HCT116 (cell line): ENCODE results near the gene MTERF4. TPM values are rescaled to one million over a fixed set of nuclear protein-coding genes. Genes with fewer than 3 reads are reported as not detected.

Experiments used
- ATAC-seq: fragments of 200-7000 bp; cut with Tn5 transposase; 2 replicates; pipeline ENCODE4 v1.9.1; 2020; ENCODE audit warnings: mild to moderate bottlenecking, moderate library complexity
- BruUV-seq: library from RNA; stranded (reverse); fragments of 400-500 nt; replicated peaks from 2 replicates; lab custom pipeline; 2021; lab: Mats Ljungman, UMichigan
- CTCF ChIA-PET: fragments of 300-600 bp; sonication (Branson Sonifier 250); formaldehyde crosslinking; loops from one replicate; lab custom pipeline; 2021; ENCODE audit warnings: antibody characterized with exemption; lab: Charles Lee
- POLR2A ChIA-PET: fragments of 300-600, 350-600 bp; sonication (Branson Sonifier 250); formaldehyde crosslinking; loops from one replicate; lab custom pipeline; 2021; ENCODE audit warnings: antibody characterized with exemption; lab: Charles Lee
- RAD21 ChIA-PET, 2 experiments: fragments of 300-600 bp; sonication (Branson Sonifier 250); formaldehyde crosslinking; loops; one replicate each; lab custom pipeline; 2023; ENCODE audit warnings: low total read pairs in 2 of 2; ENCODE audit not compliant: uncharacterized antibody in 2 of 2, unreplicated experiment in 2 of 2, low non-redundant PET in 1 of 2; lab: Charles Lee
- DNase-seq: peaks from one replicate; pipeline ENCODE4 v3.0.0-alpha.2; 2010; ENCODE audit warnings: low read depth, low spot score
- H2AFZ ChIP-seq: fragments of 200-600 bp; shearing (Covaris generic), sonication (generic); 2 replicates; pipeline ENCODE4 v1.6.1; 2017; ENCODE audit warnings: low read depth, mixed run types, mixed read lengths, antibody characterized with exemption, low read length; ENCODE audit not compliant: poor library complexity, severe bottlenecking
- H3K27ac ChIP-seq: 2 replicates; pipeline ENCODE4 v1.5.1; 2012; ENCODE audit warnings: low read depth, low read length
- H3K27me3 ChIP-seq: fragments of 200-600 bp; sonication (generic); 2 replicates; pipeline ENCODE4 v1.6.1; 2016; ENCODE audit warnings: mixed run types, low read length, mixed read lengths; ENCODE audit not compliant: insufficient read depth
- H3K36me3 ChIP-seq, 2 experiments: fragments of 200-500 bp in 1 of 2; fragments of 200-600 bp in 1 of 2; sonication (Bioruptor generic) in 1 of 2; sonication (generic) in 1 of 2; 2 replicates each; pipeline versions ENCODE4 v1.5.1 to v1.6.1; 2014 to 2016; ENCODE audit warnings: low read length in 2 of 2, inconsistent platforms in 1 of 2, mixed read lengths in 1 of 2, mixed run types in 1 of 2; ENCODE audit not compliant: insufficient read depth in 2 of 2, control insufficient read depth in 1 of 2
- H3K4me1 ChIP-seq, 2 experiments: fragments of 200-600 bp in 1 of 2; sonication (generic) in 1 of 2; 2 replicates each; pipeline versions ENCODE4 v1.5.1 to v1.6.1; 2012 to 2017; ENCODE audit warnings: low read length in 2 of 2, inconsistent platforms in 1 of 2, mild to moderate bottlenecking in 1 of 2, mixed read lengths in 1 of 2, mixed run types in 1 of 2, moderate library complexity in 1 of 2; ENCODE audit not compliant: insufficient read depth in 2 of 2, control insufficient read depth in 1 of 2
- H3K4me2 ChIP-seq: fragments of 200-600 bp; sonication (generic); 2 replicates; pipeline ENCODE4 v1.6.1; 2017; ENCODE audit warnings: mixed run types, low read length, mixed read lengths
- H3K4me3 ChIP-seq, 2 experiments: fragments of 200-600 bp in 1 of 2; sonication (generic) in 1 of 2; replicated peaks in 1 of 2; 2 replicates each; pipeline ENCODE4 v1.5.1; 2011 to 2016; ENCODE audit warnings: low read length in 2 of 2, control low read depth in 1 of 2, low read depth in 1 of 2, mild to moderate bottlenecking in 1 of 2, mixed read lengths in 1 of 2, mixed run types in 1 of 2
- H3K79me2 ChIP-seq: fragments of 200-600 bp; sonication (generic); 2 replicates; pipeline ENCODE4 v1.6.1; 2017; ENCODE audit warnings: mild to moderate bottlenecking, mixed run types, low read length, moderate library complexity, mixed read lengths; ENCODE audit not compliant: insufficient read depth
- H3K9ac ChIP-seq: fragments of 200-600 bp; sonication (generic); 2 replicates; pipeline ENCODE4 v1.6.1; 2016; ENCODE audit warnings: low read length, mixed read lengths
- H3K9me2 ChIP-seq: fragments of 200-600 bp; sonication (generic), shearing (Covaris generic); 2 replicates; pipeline ENCODE4 v1.6.1; 2017; ENCODE audit warnings: mixed run types, mild to moderate bottlenecking, moderate library complexity; ENCODE audit not compliant: insufficient read depth
- H3K9me3 ChIP-seq, 2 experiments: fragments of 200-500 bp in 1 of 2; fragments of 200-600 bp in 1 of 2; sonication (Bioruptor generic) in 1 of 2; sonication (generic) in 1 of 2; 2 replicates each; pipeline ENCODE4 v1.6.1; 2014 to 2017; ENCODE audit warnings: low read length in 2 of 2, mixed read lengths in 2 of 2, inconsistent platforms in 1 of 2, low read depth in 1 of 2, mild to moderate bottlenecking in 1 of 2, mixed run types in 1 of 2, moderate library complexity in 1 of 2; ENCODE audit not compliant: control insufficient read depth in 1 of 2, insufficient read depth in 1 of 2
- H4K20me1 ChIP-seq: fragments of 200-600 bp; sonication (generic), shearing (Covaris generic); 2 replicates; pipeline ENCODE4 v1.6.1; 2017; ENCODE audit warnings: mixed run types, mild to moderate bottlenecking, moderate library complexity; ENCODE audit not compliant: insufficient read depth
- ATF3 ChIP-seq: IDR thresholded peaks from 2 replicates; pipeline ENCODE4 v1.6.1; 2012
- CBX3 ChIP-seq: IDR thresholded peaks from 2 replicates; pipeline ENCODE4 v1.6.1; 2012; ENCODE audit warnings: low read depth
- CEBPB ChIP-seq: IDR thresholded peaks from 2 replicates; pipeline ENCODE4 v1.6.1; 2012; ENCODE audit warnings: low read depth
- POLR2AphosphoS5 ChIP-seq: IDR thresholded peaks from 2 replicates; pipeline ENCODE4 v1.6.1; 2011; ENCODE audit warnings: mild to moderate bottlenecking, low read depth, low read length, moderate library complexity
- TCF7L2 ChIP-seq: IDR thresholded peaks from 2 replicates; pipeline ENCODE4 v1.7.0; 2011; ENCODE audit warnings: borderline replicate concordance, inconsistent platforms; ENCODE audit not compliant: insufficient read depth, insufficient read length; ENCODE audit errors: extremely low read depth
- YY1 ChIP-seq: IDR thresholded peaks from 2 replicates; pipeline ENCODE4 v1.6.1; 2011; ENCODE audit warnings: low read length, low read depth, moderate library complexity, mild to moderate bottlenecking; ENCODE audit not compliant: insufficient replicate concordance; ENCODE audit errors: extremely low read depth
- ZBTB33 ChIP-seq: IDR thresholded peaks from 2 replicates; pipeline ENCODE4 v1.6.1; 2011; ENCODE audit warnings: mild to moderate bottlenecking, low read length, moderate library complexity; ENCODE audit not compliant: insufficient replicate concordance; ENCODE audit errors: extremely low read depth
- intact Hi-C: fragments of 100-400 bp; cut with micrococcal nuclease; formaldehyde crosslinking; loops from 2 replicates; pipeline ENCODE4 v1.10.0; 2022
- total RNA-seq: library from RNA; stranded (reverse); gene quantifications from one replicate; pipeline ENCODE4 v1.2.1, GENCODE V29; 2021; ENCODE audit not compliant: unreplicated experiment
- TF ChIP-seq, protein P1 (sequence below), 3 experiments: fragments of 200-600 bp in 1 of 3; sonication (generic) in 1 of 3; IDR thresholded peaks in 2 of 3; conservative IDR thresholded peaks in 1 of 3; 2 replicates each; pipeline ENCODE4 v1.5.1; 2012 to 2017; ENCODE audit warnings: low read depth in 2 of 3, low read length in 2 of 3, antibody characterized with exemption in 1 of 3, borderline replicate concordance in 1 of 3, control low read depth in 1 of 3, mild to moderate bottlenecking in 1 of 3, mixed read lengths in 1 of 3, mixed run types in 1 of 3, moderate library complexity in 1 of 3; ENCODE audit not compliant: insufficient read depth in 1 of 3

The MTERF4 gene
- total RNA-seq, 1 experiment from 2014 or later, result 25.5 TPM

DNA sequence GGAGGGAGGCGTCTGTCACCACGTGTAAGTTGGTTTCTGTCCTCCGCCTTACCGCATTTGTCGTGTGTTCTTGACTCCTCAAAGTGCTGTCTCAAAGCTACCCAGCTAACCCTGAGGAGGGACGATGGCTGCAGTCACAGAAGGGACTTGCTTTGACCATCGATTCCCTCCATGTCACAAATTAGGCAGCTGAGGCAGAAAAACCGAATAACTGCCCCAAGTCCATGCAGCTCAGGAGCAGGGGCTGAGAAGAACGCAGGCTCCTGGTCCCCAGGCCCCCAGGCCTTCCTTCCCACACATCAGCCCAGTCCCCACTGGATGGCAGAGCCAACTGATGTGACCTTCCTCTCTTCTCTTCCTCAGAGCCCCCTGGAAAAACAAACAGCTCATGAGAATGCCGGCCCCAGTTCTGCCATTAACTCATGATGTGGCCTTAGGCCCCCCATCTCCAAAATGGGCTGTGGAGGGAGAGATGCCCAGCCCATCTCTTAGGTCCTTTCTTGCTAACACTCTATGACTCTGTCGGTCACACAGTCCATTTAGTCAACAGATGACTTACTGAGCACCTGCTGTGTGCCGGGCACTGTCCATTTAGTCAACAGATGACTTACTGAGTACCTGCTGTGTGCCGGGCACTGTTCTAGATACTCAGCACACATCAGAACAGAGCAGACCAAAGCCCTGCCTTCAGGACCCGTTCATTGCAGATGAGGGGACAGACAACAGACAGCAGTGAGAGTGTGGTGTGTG lies 19.6 kb downstream of the MTERF4 start:
- H3K4me3 ChIP-seq, result no peak overlapping the region
- no peak overlapping the region for H3K27ac ChIP-seq
- no TSS peak for BruUV-seq
- no peaks in the 10 kb centered on the region for H4K20me1 ChIP-seq
- H3K4me1 ChIP-seq, result no peaks in the 10 kb centered on the region
- ChIA-PET POLR2A (no interaction called here), CTCF (no interaction called here), RAD21 (no interaction called here)
- H3K36me3 ChIP-seq, result peaks cover 0 to 8% of the 10 kb centered on the region in 2 experiments; a peak in 2 of 4 replicates
- ATAC-seq (no peak), DNase-seq (no peak)
- no peaks in the 10 kb centered on the region for H3K9me3 ChIP-seq
- TF ChIP-seq, protein P1, sequence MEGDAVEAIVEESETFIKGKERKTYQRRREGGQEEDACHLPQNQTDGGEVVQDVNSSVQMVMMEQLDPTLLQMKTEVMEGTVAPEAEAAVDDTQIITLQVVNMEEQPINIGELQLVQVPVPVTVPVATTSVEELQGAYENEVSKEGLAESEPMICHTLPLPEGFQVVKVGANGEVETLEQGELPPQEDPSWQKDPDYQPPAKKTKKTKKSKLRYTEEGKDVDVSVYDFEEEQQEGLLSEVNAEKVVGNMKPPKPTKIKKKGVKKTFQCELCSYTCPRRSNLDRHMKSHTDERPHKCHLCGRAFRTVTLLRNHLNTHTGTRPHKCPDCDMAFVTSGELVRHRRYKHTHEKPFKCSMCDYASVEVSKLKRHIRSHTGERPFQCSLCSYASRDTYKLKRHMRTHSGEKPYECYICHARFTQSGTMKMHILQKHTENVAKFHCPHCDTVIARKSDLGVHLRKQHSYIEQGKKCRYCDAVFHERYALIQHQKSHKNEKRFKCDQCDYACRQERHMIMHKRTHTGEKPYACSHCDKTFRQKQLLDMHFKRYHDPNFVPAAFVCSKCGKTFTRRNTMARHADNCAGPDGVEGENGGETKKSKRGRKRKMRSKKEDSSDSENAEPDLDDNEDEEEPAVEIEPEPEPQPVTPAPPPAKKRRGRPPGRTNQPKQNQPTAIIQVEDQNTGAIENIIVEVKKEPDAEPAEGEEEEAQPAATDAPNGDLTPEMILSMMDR (IDR thresholded peaks at IDR 0.05 in 2 of 3, conservative IDR thresholded peaks at IDR 0.05 in 1 of 3; ENCODE audit: borderline replicate concordance in 1 of 3, insufficient read depth in 1 of 3, low read depth in 2 of 3, low read length in 2 of 3), result no peak
- TF ChIP-seq CEBPB (no peak), POLR2AphosphoS5 (no peak), TCF7L2 (no peak), CBX3 (no peak), YY1 (no peak), ZBTB33 (no peak), ATF3 (no peak)
- H3K4me2 ChIP-seq, result no peak overlapping the region
- no peak overlapping the region for H2AFZ ChIP-seq
- no peaks in the 10 kb centered on the region for H3K9me2 ChIP-seq
- H3K79me2 ChIP-seq, result no peaks in the 10 kb centered on the region
- H3K27me3 ChIP-seq, result no peaks in the 10 kb centered on the region
- intact Hi-C loops, result no loop called here
- H3K9ac ChIP-seq, result no peak overlapping the region
